Activated T-cell treated with anti-CD3 and anti-CD28 coated beads, Interleukin-2, amount 50 U/mL, for 72 hours (primary cell): Measurements from ENCODE around the gene ZNF724. TPM values are rescaled to one million over a fixed set of nuclear protein-coding genes. Genes with fewer than 3 reads are reported as not detected.
"Not testable (repeated sequence)": the region's sequence is repeated elsewhere in the genome, so short reads cannot be mapped to it uniquely, and the experiment has no call there.

Experiments used
- ATAC-seq, 2 donors: fragments of 150-1000 bp; cut with Tn5 transposase; replicated peaks in 1 of 2; 2 replicates each; pipeline ENCODE4 v1.10.0; 2021; ENCODE audit warnings: moderate library complexity in 2 of 2, mild to moderate bottlenecking in 1 of 2
- DNase-seq, 2 donors: peaks; one replicate each; pipeline ENCODE4 v3.0.0; 2021 to 2022; ENCODE audit warnings: mixed read lengths in 1 of 2
- H3K27ac Mint-ChIP-seq: one replicate; pipeline ENCODE4 v1.8.0; 2022; ENCODE audit warnings: mild to moderate bottlenecking, moderate library complexity, mixed read lengths
- H3K27me3 Mint-ChIP-seq: one replicate; pipeline ENCODE4 v1.8.0; 2022; ENCODE audit warnings: low read depth, mixed read lengths
- H3K36me3 Mint-ChIP-seq, 2 donors: one replicate each; pipeline ENCODE4 v1.8.0; 2022; ENCODE audit warnings: mixed read lengths in 2 of 2, mild to moderate bottlenecking in 1 of 2; ENCODE audit not compliant: insufficient read depth in 2 of 2
- H3K4me1 Mint-ChIP-seq: one replicate; pipeline ENCODE4 v1.8.0; 2022; ENCODE audit warnings: low read depth, mixed read lengths
- H3K4me3 Mint-ChIP-seq, 2 donors: one replicate each; pipeline ENCODE4 v1.8.0; 2022; ENCODE audit warnings: mild to moderate bottlenecking in 2 of 2, mixed read lengths in 2 of 2, moderate library complexity in 2 of 2
- H3K9me3 Mint-ChIP-seq, 2 donors: one replicate each; pipeline ENCODE4 v1.8.0; 2022; ENCODE audit warnings: mixed read lengths in 2 of 2
- total RNA-seq, 2 donors: library from RNA; stranded (reverse); gene quantifications; one replicate each; pipeline ENCODE4 v1.2.3, GENCODE V29; 2022

Gene ZNF724
- total RNA-seq, 2 donors from 2014 or later = 12.7 to 15.4 TPM

- Mint-ChIP-seq H3K27ac (peak overlapping the region; percentile 31), H3K4me3 (no peak overlapping the region), H3K4me1 (peaks cover 11% of the 10 kb centered on the region), H3K27me3 (no peaks in the 10 kb centered on the region), H3K9me3 (peaks cover 0 to 2% of the 10 kb centered on the region in 2 donors), H3K36me3 (peaks cover 18 to 24% of the 10 kb centered on the region in 2 donors)
- DNase-seq = peak; percentile 31 to 43
- peak; percentile 84 to 87 for ATAC-seq
Observed at GRCh38 chr19:23263870-23264590, 13.8 kb upstream of the ZNF724 start.

DNA sequence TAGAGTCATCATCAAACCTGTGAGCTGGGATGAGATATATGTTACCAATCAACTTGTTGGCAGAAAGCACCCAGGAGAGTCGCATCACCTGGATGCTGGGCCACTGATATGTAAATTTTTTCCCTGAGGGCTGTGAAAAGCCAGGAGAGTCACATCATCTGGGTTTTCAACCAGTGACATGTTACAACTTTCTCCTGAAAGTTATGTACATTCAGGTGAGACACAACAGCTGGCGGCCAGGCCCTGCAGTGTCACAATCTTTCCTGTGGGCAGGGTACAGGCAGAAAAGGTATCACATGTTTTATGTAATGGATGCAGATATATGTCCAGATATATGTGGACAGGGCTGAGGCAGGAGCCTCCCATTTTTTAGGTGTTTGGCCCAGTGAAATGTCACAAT lies 13.2 kb upstream of the ZNF724 start:
- Mint-ChIP-seq H3K4me1 (peaks cover 11% of the 10 kb centered on the region), H3K36me3 (peaks cover 20 to 23% of the 10 kb centered on the region in 2 donors), H3K4me3 (no peak overlapping the region), H3K27me3 (no peaks in the 10 kb centered on the region), H3K9me3 (peaks cover 0 to 2% of the 10 kb centered on the region in 2 donors), H3K27ac (peak overlapping the region; percentile 29)
- no peak for ATAC-seq
- no peak for DNase-seq

- Mint-ChIP-seq H3K4me1 (peaks cover 11% of the 10 kb centered on the region), H3K27ac (no peak overlapping the region), H3K9me3 (peaks cover 0 to 2% of the 10 kb centered on the region in 2 donors), H3K36me3 (peaks cover 20 to 23% of the 10 kb centered on the region in 2 donors), H3K4me3 (no peak overlapping the region), H3K27me3 (no peaks in the 10 kb centered on the region)
- DNase-seq (no peak), ATAC-seq (no peak)
Observed at GRCh38 chr19:23262920-23263319, 12.7 kb upstream of the ZNF724 start.

DNA sequence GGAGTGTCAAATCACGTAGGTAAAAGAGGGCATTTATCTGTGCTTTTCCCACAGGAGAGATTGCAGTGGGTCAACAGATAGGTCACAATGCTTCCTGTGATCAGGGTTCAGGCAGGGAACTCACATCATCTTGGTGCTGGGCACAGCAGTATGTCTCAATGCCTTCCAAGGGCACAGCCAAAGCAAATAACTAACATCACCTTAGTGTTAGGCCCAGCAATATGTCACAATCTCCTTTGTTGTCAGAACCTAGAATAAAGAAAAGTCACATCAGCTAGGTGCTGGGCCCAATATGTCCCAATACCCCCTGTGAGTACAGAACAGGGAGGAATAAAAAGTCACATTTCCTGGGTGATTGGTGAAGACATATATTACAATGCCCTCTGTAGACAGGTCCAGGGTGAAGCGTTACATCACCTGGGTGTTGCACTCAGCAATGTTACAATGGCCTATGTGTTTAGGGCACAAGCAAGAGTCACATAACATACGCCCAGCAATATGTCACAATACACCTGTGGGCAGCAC lies 11.4 kb upstream of the ZNF724 start:
- Mint-ChIP-seq H3K27me3 (no peaks in the 10 kb centered on the region), H3K4me1 (peaks cover 11% of the 10 kb centered on the region), H3K27ac (no peak overlapping the region), H3K9me3 (no peaks in the 10 kb centered on the region), H3K36me3 (peaks cover 15 to 25% of the 10 kb centered on the region in 2 donors), H3K4me3 (no peak overlapping the region)
- DNase-seq (no peak), ATAC-seq (no peak)

- Mint-ChIP-seq H3K27me3 (no peaks in the 10 kb centered on the region), H3K4me1 (peaks cover 11% of the 10 kb centered on the region), H3K9me3 (no peaks in the 10 kb centered on the region), H3K36me3 (peaks cover 15 to 24% of the 10 kb centered on the region in 2 donors), H3K4me3 (no peak overlapping the region), H3K27ac (peak overlapping the region; percentile 19)
- DNase-seq (no peak), ATAC-seq (no peak)
Observed at GRCh38 chr19:23260956-23261355, 10.8 kb upstream of the ZNF724 start.

GRCh38 chr19:23259961-23260360 lies 9.8 kb upstream of the ZNF724 start:
- Mint-ChIP-seq H3K27me3 (no peaks in the 10 kb centered on the region), H3K4me3 (no peak overlapping the region), H3K9me3 (no peaks in the 10 kb centered on the region), H3K36me3 (peaks cover 15 to 24% of the 10 kb centered on the region in 2 donors), H3K27ac (no peak overlapping the region), H3K4me1 (peaks cover 11% of the 10 kb centered on the region)
- ATAC-seq = no peak
- DNase-seq = no peak

- no peaks in the 10 kb centered on the region for H3K4me1 Mint-ChIP-seq
- H3K9me3 Mint-ChIP-seq = no peaks in the 10 kb centered on the region
- H3K36me3 Mint-ChIP-seq = peaks cover 5 to 14% of the 10 kb centered on the region in 2 donors
- ATAC-seq = no peak
- H3K27ac Mint-ChIP-seq = no peak overlapping the region
- H3K27me3 Mint-ChIP-seq = no peaks in the 10 kb centered on the region
- DNase-seq = no peak
- no peak overlapping the region for H3K4me3 Mint-ChIP-seq
Observed at GRCh38 chr19:23255700-23256099, 5.5 kb upstream of the ZNF724 start.

GRCh38 chr19:23254141-23254910 lies 4.1 kb upstream of the ZNF724 start:
- Mint-ChIP-seq H3K27me3 (no peaks in the 10 kb centered on the region), H3K36me3 (peaks cover 2 to 9% of the 10 kb centered on the region in 2 donors), H3K9me3 (no peaks in the 10 kb centered on the region), H3K27ac (no peak overlapping the region), H3K4me1 (no peaks in the 10 kb centered on the region), H3K4me3 (no peak overlapping the region)
- DNase-seq = no peak
- no peak for ATAC-seq

- H3K4me3 Mint-ChIP-seq, H3K9me3 Mint-ChIP-seq, ATAC-seq, H3K27ac Mint-ChIP-seq, DNase-seq, H3K27me3 Mint-ChIP-seq, H3K4me1 Mint-ChIP-seq: not testable (repeated sequence)
- peaks cover 0 to 13% of the 10 kb centered on the region in 2 donors for H3K36me3 Mint-ChIP-seq
Observed at GRCh38 chr19:23253256-23253655, 3.1 kb upstream of the ZNF724 start.

DNA sequence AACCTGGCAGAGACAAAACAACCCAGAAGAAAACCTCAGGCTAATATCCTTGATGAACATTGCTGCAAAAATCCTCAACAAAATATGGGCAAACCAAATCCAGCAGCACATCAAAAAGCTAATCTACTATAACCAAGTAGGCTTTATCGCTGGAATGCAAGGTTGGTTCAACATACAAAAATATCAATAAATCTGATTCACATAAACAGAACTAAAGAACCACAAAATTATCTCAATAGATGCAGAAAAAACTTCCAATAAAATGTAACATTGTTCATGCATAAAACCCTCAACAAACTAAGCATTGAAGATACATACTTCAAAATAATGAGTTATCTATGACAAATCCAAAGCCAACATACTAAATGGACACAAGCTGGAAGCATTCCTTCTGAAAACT lies 8.8 kb downstream of the ZNF724 start:
- Mint-ChIP-seq H3K36me3 (peaks cover 40 to 76% of the 10 kb centered on the region in 2 donors), H3K4me1 (no peaks in the 10 kb centered on the region), H3K9me3 (peaks cover 15 to 19% of the 10 kb centered on the region in 2 donors), H3K27me3 (no peaks in the 10 kb centered on the region), H3K4me3 (no peak overlapping the region), H3K27ac (peak overlapping the region; percentile 19)
- ATAC-seq = no peak
- no peak for DNase-seq

- Mint-ChIP-seq H3K36me3 (peaks cover 31 to 72% of the 10 kb centered on the region in 2 donors), H3K4me1 (no peaks in the 10 kb centered on the region), H3K27me3 (no peaks in the 10 kb centered on the region), H3K4me3 (no peak overlapping the region), H3K9me3 (peaks cover 17 to 19% of the 10 kb centered on the region in 2 donors), H3K27ac (peak overlapping the region; percentile 34)
- DNase-seq = no peak
- ATAC-seq = no peak
Observed at GRCh38 chr19:23222998-23223652, 27.1 kb downstream of the ZNF724 start.

DNA sequence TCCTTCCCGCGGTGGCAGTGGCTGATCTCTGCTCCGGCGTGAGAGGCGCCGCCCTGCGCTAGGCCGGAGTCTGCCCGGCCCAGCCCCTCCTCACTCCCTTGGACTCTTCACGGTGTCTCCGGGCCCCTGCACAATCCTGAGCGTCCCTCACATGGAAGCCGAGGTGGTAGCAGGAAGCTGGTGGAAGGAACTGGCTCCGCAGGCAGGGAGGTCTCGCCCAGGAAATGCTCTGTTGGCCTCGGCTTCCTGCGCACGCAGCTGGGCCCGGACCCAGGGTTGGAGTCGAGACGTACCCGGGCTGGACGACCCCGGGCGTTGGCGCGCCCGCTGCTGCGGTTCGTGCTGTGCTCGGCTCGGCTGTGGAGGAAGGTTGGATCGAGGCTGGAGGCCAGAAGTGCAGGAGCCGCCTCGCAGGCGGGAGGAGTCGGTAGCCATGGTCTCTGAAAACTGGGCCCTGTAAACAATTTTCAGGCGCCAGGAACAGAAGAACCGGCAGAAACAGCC lies 46.3 kb downstream of the ZNF724 start:
- no peak overlapping the region for H3K4me3 Mint-ChIP-seq
- peaks cover 2 to 4% of the 10 kb centered on the region in 2 donors for H3K9me3 Mint-ChIP-seq
- H3K27ac Mint-ChIP-seq = no peak overlapping the region
- peaks cover 5% of the 10 kb centered on the region in 2 donors for H3K36me3 Mint-ChIP-seq
- no peaks in the 10 kb centered on the region for H3K4me1 Mint-ChIP-seq
- H3K27me3 Mint-ChIP-seq = no peaks in the 10 kb centered on the region
- no peak for DNase-seq
- no peak for ATAC-seq

DNA sequence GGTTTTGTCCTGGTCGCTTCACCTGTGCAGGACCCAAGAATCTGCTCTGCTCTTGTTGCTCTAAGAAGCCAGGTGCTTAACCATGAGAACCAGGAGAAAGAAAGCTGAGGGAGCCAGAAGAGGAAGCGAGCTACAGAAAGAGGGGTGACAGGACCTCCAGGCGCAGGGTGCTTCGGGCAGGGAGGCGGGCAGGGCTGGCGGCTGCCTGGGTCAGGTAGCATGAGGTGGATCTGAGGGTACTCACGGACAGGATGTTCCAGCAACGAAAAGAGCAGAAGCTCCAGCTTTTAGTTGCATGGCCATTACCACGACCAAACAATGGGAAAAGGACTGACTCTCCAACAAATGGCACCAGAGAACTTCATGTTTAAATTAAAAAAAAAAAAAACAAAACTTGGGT lies 59.9 kb downstream of the ZNF724 start:
- H3K4me1 Mint-ChIP-seq = no peaks in the 10 kb centered on the region
- no peak overlapping the region for H3K4me3 Mint-ChIP-seq
- peaks cover 0 to 5% of the 10 kb centered on the region in 2 donors for H3K36me3 Mint-ChIP-seq
- ATAC-seq (no peak), DNase-seq (no peak)
- H3K27me3 Mint-ChIP-seq = no peaks in the 10 kb centered on the region
- H3K27ac Mint-ChIP-seq = no peak overlapping the region
- peaks cover 4 to 6% of the 10 kb centered on the region in 2 donors for H3K9me3 Mint-ChIP-seq
